ENCODE results near the gene PRKACA.

PRKACA gene

GRCh38 chr19:14117668-14118164 lies at the start of gene PRKACA:
Gene PRKACA (minus strand): TSS chr19:14117762. CDS start chr19:14117547, 215 bp downstream.
- DNase-seq, result peak; percentile 100

- DNase-seq, result no peak
Measured at GRCh38 chr19:14166999-14167575, 49.5 kb upstream of the PRKACA start.

- peak; percentile 64 for DNase-seq
Measured at GRCh38 chr19:14165990-14166830, 48.6 kb upstream of the PRKACA start.

GRCh38 chr19:14164724-14165493 lies 47.3 kb upstream of the PRKACA start:
- no peak for DNase-seq

- DNase-seq, result no peak
Measured at GRCh38 chr19:14164082-14164481, 46.5 kb upstream of the PRKACA start.

- no peak for DNase-seq
Measured at GRCh38 chr19:14162871-14163297, 45.3 kb upstream of the PRKACA start.

- no peak for DNase-seq
Measured at GRCh38 chr19:14161305-14161704, 43.7 kb upstream of the PRKACA start.

GRCh38 chr19:14160017-14160703 lies 42.6 kb upstream of the PRKACA start:
- no peak for DNase-seq

- DNase-seq, result no peak
Measured at GRCh38 chr19:14159059-14159458, 41.5 kb upstream of the PRKACA start.

- DNase-seq, result no peak
Measured at GRCh38 chr19:14158276-14159023, 40.9 kb upstream of the PRKACA start.

- no peak for DNase-seq
Measured at GRCh38 chr19:14156971-14157717, 39.6 kb upstream of the PRKACA start.

- DNase-seq, result no peak
Measured at GRCh38 chr19:14156122-14156521, 38.6 kb upstream of the PRKACA start.

GRCh38 chr19:14155371-14155770 lies 37.8 kb upstream of the PRKACA start:
- DNase-seq, result no peak

- no peak for DNase-seq
Measured at GRCh38 chr19:14152713-14153112, 35.2 kb upstream of the PRKACA start.

- DNase-seq, result no peak
Measured at GRCh38 chr19:14150770-14151661, 33.5 kb upstream of the PRKACA start.

GRCh38 chr19:14150041-14150769 lies 32.6 kb upstream of the PRKACA start:
- no peak for DNase-seq

GRCh38 chr19:14149509-14149994 lies 32.0 kb upstream of the PRKACA start:
- peak; percentile 87 for DNase-seq

- no peak for DNase-seq
Measured at GRCh38 chr19:14148751-14149410, 31.3 kb upstream of the PRKACA start.
